Lower leg skin (tissue), 3 donors: ENCODE data around the gene FILIP1L.

Experiments used
- CTCF ChIP-seq, 3 donors: fragments of 450-650 bp; IDR thresholded peaks; one replicate each; pipeline ENCODE4 v1.5.1; 2016; ENCODE audit warnings: antibody characterized with exemption in 3 of 3, mild to moderate bottlenecking in 3 of 3, moderate library complexity in 2 of 3
- POLR2A ChIP-seq, 2 donors: fragments of 450-650 bp; IDR thresholded peaks; one replicate each; pipeline ENCODE4 v1.6.1; 2016 to 2017; ENCODE audit warnings: antibody characterized with exemption in 2 of 2, mild to moderate bottlenecking in 1 of 2, moderate library complexity in 1 of 2

DNA sequence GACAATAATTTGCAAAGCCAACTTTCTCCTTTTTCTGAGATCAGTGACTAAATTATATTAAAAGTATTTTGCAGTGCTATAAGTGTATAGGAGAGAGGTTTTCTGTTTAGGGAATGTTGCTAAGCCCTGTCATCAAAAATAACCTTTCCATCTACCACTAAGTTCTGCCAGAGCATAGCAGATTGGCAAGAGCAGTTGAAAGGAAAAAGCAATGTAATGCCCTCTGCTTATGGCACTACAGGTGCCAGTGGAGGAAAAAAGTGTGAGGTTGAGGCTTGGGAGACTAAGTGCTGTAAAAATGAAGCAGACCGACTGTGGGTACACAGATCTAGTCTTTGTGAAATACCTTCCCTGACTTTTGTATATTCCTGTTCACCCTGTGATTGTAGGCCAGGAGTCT is 11.5 kb downstream of the FILIP1L start:
- no peak for TF ChIP-seq POLR2A (IDR thresholded peaks at IDR 0.05)
- TF ChIP-seq CTCF (IDR thresholded peaks at IDR 0.05) = no peak
